Caki2 (cell line): ENCODE results near the gene RAB40C. TPM values are rescaled to one million over a fixed set of nuclear protein-coding genes. Genes with fewer than 3 reads are reported as not detected.

Source experiments
- DNase-seq: peaks from one replicate; pipeline ENCODE4 v3.0.0-alpha.2; 2015; ENCODE audit warnings: low read depth
- in situ Hi-C: cut with HindIII; loops from 2 replicates; pipeline ENCODE4 v1.10.0; 2016; ENCODE audit warnings: low sequenced_read_pairs, low pct_unique_long_range_greater_than_20kb, mixed read lengths
- total RNA-seq: library from RNA; depleted of rRNA; stranded (reverse); fragments of >200 nt; shearing (Covaris generic); gene quantifications from 2 replicates; pipeline ENCODE4 v1.2.3, GENCODE V29; 2014; ENCODE audit warnings: low replicate concordance

RAB40C gene
- total RNA-seq, 1 experiment from 2014 or later = 22.4 TPM

DNA sequence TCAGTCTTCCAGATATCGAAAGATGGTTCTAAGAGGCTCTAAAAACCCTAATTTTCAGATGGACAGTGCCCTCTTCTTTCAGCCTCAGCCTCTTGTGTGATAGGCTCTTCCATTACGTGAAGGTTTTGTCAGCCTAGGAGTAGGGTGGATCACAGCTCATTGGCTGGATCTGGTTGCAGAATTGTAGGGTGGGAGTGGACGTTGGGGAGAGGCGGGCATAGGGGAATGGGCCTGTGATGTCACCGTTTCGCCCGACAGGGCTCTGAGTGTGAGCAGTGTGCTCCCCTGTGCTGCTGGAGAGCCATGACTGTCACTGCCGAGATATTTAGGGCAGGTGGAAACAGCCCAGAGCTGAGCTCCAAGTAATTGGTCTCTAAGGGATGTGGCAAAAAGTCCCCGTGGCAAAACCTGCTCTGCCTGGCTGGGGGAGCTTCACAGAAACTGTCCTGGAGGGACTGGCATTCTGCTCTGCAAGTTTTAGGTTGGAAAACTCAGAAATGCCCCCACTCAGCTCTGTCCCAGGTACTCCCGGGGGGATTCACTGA lies 34.7 kb downstream of the RAB40C start:
- DNase-seq = no peak
- in situ Hi-C loops = no loop called here

DNA sequence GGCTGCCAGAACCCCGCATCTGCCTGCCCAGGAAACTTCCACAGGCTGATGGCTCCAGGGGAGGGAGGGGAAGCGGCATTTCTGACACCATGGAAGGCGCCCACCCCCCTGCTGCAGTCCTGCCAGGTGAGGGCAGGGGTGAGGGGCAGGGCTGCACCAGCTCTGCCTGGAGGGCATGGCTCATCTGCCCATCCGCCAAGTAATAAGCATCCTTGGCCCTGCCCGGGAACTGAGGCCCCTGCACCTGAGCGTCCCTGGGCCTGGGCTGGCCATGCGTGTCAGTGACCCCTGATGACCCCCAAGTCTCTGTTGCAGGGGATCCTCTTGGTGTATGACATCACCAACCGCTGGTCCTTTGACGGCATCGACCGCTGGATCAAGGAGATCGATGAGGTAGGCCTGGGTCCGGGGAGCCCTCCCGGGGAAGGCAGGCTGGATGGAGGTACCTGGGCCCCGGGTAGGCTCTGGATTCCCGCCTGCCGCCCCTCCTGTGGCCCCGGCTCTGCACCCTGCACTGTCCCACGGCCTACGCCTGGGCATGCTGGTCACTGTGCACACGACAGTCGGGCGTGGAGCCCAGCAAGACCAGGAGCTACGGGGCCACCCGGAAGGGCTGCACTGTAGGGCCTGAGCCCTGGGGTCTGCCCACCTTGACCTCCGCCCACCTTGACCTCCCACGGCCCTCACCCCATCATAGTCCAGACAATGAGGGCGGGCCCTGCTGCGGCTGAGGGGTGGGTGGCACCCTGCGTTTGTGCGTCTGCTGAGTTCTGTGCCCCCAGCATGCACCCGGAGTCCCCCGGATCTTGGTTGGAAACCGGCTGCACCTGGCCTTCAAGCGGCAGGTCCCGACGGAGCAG lies 35.5 kb downstream of the RAB40C start:
- DNase-seq = no peak

DNA sequence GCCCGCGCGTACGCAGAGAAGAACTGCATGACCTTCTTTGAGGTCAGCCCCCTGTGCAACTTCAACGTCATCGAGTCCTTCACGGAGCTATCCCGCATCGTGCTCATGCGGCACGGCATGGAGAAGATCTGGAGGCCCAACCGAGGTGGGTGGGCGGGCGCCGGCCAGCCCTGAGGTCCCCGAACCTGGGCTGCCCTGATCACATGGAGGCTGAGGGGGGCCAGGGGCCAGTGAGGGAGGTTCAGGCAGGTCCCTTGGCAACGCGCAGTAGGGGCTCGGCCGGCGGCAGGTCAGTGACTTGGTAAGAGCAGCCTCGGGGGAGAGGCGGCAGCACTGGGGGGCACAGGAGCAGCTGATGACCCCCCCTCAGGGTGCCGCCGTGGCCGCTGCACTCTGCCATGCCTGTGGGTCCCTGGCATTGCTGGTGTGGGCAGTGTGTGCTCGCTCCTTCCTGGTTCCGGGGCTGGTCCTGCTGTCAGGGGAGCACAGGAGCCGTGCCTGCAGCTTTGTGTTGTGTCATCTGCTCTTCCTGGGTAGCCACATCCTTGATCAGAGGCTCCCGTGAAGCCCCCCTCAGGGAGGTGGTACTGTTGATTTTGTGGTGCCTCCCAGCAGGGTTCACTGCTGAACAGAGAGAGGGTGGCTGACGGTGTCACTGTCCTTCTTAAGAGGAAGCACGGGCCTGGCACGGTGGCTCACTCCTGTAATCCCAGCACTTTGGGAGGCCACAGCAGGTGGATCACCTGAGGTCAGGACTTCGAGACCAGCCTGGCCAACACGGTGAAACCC lies 36.3 kb downstream of the RAB40C start:
- no peak for DNase-seq
- in situ Hi-C loops = no loop called here

More for the DNA sequence above, 35.5 kb downstream of the RAB40C start:
- in situ Hi-C loops = no loop called here

DNA sequence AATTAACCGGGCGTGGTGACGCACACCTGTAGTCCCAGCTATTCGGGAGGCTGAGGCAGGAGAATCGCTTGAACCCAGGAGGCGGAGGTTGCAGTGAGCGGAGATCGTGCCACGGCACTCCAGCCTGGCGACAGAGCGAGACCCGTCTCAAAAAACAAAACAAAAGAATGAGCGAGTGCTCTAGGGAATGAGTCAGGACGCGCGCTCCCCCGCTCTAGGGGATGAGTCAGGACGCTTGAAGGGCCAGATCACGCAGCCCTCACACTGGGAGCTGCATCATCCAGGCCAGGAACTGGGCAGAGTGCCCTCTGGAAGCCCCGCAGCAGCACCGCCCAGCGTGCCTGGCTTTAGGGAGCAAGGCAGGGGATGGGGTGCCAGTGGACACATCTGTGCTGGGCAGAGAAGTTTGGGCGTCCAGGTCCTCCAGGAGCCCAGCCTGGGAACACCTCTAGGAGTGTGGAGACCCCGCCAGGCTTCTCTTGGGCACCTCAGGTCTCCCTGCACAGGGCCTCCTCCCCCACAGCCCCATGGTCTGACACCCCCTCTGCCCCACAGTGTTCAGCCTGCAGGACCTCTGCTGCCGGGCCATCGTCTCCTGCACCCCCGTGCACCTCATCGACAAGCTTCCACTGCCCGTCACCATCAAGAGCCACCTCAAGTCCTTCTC lies 37.1 kb downstream of the RAB40C start:
- in situ Hi-C loops = no loop called here
- DNase-seq = peak; percentile 97

DNA sequence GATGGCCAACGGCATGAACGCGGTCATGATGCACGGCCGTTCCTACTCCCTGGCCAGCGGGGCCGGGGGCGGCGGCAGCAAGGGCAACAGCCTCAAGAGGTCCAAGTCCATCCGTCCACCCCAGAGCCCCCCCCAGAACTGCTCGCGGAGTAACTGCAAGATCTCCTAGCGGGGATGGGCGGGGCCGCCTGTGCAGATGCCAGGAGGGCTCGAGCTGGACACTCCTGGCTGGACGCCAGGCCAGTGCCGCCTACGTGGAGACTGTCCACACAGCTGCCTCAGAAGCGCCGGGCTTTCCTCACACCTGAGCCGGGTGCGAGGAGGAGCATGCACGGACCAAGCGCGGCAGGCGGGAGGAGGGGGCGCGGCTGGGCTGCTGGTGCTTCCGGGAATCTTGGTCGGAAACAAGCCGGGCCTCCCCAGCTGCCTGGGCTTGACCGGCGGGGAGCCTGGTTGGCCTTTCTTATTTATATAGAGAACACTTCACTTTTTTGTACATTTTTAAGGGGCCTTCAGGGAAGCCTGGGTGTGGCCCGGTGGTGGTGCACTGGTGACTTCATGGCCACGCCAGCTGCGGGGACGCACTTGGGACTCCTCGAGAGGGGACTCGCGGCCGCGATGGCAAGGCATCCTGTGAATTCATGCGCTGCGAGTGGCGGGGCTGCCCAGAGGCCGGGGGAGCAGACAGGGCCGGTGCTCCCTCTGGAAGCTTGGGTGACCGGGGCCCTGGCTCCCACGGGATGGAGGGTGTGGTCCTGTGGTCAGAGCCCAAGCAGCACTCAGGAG lies 37.8 kb downstream of the RAB40C start:
- in situ Hi-C loops = no loop called here
- DNase-seq = peak; percentile 98

DNA sequence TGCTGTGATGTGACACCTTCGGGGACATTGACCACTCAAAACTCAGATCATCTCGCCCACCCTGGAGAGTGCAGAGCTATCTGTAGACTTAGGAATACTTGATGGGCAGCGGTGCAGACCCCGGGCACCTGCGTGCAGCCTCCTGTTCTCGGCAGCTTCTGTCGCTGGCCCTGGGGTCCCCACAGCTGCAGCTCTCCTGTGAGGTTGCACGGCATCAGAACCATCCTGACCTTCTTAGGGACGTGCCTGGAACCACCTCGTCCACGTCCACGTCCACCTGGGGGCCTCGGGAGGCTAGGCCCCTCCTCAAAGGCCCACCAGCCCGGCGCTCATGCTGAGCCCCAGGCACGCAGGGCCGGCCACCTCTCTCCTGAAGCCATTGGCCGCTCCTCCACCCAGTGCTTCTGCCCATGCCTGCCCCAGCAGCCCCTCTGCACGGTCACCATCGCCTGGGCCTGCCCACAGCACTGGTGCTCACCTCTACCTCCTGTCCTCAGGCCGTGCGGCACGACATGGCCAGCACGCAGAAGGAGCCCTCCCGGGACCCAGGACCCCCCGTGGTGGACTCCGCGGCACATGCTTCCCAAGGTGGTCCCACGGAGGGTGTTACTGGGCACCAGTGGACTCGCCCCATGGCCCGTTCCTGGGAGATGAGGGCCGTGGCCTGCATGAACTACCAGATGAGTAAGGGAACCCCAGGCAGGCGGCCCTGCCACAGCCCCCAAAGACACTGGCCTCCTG lies 38.6 kb downstream of the RAB40C start:
- in situ Hi-C loops = no loop called here
- no peak for DNase-seq

DNA sequence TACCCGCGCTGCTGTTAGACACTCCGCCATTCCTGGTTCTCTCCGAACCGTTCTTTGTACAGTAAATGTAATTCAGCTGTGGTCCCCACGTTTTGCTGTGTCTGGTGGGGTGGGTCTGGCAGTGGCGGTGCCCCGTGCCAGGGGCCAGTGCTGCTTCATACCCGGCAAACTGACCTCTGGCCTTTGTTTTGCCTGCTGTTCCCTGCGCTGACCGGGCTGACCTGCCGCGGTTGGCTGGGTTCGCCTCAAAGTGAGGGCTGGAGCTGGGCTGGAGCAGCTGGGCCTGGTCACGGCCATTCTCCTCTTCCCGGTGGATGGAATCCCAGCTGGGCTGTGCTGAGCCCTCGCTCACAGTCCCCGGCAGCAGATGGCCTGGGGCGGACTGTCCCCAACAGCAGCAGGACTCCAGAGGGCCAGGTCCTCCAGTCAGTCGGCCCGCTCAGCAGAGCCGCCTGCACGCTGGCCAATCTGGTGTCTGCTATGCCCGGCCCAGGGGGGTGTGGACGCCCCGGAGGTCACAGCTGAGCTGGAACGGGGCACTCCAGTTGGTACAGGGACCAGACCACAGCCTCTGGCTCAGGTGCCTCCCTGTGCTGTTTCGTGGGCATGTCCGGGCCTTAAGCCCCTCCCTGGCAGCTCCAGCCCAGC lies 39.4 kb downstream of the RAB40C start:
- in situ Hi-C loops = no loop called here
- no peak for DNase-seq

DNA sequence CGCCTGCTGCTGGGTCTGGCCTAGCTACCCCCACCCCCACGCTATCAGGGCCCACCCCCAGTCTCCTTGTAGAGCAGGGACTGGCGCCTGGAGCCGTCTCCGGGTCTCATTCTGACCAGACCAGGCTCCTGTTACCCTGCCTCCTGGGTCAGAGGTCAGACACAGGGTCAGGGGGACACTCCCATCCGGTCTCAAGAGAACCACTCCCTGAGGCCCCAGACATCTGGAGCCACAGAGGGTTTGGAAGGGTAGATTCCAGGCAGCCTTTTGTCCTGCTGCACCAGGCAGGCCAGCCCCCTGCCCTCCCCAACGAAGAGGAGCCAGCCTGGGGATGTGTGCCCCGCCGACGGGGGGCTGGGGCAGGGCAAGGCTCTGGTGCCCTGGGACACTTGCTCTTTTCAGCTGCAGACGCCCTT lies 40.0 kb downstream of the RAB40C start:
- in situ Hi-C loops = no loop called here
- DNase-seq = no peak

DNA sequence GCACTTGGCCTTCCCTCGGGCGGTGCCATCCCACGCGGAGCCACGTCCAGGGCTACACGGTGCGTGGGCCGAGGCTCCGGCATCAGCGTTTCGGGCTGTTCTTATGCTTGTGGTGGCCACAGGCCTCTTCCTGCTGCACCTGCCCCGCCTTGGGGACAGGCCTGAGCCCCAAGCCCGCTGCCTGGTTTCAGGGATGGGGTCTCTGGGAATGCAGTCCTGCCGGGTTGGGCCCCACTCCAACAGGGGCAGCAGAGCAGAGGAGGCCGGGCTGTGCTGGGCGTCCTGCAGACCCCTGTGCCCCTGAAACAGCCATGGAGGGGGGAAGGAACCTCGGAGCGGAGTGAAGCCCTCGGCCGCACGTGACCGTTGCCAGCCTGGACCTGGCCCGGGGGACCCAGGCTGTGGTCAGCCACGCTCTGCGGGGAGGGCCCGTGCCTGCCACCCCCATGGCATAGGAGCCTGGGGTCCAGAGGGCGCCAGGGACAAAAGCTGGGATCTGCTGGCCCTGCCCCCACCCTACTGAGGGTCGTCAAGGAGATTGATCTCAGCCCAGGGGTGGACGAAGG lies 40.5 kb downstream of the RAB40C start:
- no peak for DNase-seq
- in situ Hi-C loops = no loop called here

DNA sequence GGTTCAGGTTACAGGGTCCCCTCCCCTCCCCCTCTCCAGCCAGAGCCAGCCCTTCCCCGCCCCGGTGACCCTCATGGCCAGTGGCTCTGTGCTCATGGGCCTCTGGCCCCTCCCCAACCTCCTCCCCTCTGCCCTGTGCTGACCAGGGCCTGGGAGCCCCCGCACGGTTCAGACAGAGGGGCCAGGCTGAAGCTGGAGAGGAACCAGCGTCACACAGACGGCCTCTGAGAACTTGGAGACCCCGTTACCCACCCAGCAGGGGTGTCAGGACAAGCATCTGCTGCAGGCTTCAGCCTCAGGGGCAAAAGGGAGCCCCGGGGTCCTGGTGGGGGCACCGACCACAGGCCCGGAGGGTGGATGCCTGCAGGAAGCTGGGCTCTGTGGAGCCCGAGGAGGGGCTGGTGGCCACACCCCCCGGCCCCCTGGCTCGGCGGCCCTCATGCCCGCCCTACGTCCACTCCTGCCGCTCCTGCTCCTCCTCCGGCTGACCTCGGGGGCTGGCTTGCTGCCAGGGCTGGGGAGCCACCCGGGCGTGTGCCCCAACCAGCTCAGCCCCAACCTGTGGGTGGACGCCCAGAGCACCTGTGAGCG lies 41.0 kb downstream of the RAB40C start, which contains the start of gene WFIKKN1:
Gene WFIKKN1 (plus strand): TSS at position 171 of the 591 bp plus-strand sequence. CDS start 269 bp downstream, at position 440.
- DNase-seq = no peak
- in situ Hi-C loops = no loop called here

DNA sequence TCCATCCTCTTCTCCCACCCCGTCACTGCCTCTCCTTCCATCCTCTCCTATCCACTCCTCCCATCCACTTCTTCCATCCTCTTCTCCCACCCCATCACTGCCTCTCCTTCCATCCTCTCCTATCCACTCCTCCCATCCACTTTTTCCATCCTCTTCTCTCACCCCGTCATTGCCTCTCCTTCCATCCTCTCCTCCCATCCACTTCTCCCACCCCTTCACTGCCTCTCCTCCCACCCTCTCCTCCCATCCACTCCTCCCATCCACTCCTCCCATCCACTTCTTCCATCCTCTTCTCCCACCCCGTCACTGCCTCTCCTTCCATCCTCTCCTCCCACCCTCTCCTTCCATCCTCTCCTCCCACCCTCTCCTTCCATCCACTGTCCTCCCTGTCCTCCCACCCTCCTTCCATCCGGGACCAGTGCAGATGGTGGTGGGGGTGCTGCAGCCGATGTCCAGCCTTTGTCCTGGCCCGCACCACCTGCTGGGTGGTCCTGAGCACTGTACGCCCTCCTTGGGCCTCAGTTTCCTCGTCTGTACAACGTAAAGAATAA lies 42.0 kb downstream of the RAB40C start:
- in situ Hi-C loops = no loop called here
- no peak for DNase-seq

DNA sequence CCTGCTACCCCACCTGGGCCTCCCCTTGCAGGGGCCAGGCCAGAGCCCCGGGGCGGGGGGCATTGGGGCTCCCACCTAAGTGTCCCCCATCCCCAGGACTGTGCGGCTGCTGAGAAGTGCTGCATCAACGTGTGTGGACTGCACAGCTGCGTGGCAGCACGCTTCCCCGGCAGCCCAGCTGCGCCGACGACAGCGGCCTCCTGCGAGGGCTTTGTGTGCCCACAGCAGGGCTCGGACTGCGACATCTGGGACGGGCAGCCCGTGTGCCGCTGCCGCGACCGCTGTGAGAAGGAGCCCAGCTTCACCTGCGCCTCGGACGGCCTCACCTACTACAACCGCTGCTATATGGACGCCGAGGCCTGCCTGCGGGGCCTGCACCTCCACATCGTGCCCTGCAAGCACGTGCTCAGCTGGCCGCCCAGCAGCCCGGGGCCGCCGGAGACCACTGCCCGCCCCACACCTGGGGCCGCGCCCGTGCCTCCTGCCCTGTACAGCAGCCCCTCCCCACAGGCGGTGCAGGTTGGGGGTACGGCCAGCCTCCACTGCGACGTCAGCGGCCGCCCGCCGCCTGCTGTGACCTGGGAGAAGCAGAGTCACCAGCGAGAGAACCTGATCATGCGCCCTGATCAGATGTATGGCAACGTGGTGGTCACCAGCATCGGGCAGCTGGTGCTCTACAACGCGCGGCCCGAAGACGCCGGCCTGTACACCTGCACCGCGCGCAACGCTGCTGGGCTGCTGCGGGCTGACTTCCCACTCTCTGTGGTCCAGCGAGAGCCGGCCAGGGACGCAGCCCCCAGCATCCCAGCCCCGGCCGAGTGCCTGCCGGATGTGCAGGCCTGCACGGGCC lies 42.8 kb downstream of the RAB40C start:
- DNase-seq = no peak
- in situ Hi-C loops = no loop called here

DNA sequence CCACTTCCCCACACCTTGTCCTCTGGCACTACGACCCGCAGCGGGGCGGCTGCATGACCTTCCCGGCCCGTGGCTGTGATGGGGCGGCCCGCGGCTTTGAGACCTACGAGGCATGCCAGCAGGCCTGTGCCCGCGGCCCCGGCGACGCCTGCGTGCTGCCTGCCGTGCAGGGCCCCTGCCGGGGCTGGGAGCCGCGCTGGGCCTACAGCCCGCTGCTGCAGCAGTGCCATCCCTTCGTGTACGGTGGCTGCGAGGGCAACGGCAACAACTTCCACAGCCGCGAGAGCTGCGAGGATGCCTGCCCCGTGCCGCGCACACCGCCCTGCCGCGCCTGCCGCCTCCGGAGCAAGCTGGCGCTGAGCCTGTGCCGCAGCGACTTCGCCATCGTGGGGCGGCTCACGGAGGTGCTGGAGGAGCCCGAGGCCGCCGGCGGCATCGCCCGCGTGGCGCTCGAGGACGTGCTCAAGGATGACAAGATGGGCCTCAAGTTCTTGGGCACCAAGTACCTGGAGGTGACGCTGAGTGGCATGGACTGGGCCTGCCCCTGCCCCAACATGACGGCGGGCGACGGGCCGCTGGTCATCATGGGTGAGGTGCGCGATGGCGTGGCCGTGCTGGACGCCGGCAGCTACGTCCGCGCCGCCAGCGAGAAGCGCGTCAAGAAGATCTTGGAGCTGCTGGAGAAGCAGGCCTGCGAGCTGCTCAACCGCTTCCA lies 43.6 kb downstream of the RAB40C start:
- no peak for DNase-seq
- in situ Hi-C loops = no loop called here

DNA sequence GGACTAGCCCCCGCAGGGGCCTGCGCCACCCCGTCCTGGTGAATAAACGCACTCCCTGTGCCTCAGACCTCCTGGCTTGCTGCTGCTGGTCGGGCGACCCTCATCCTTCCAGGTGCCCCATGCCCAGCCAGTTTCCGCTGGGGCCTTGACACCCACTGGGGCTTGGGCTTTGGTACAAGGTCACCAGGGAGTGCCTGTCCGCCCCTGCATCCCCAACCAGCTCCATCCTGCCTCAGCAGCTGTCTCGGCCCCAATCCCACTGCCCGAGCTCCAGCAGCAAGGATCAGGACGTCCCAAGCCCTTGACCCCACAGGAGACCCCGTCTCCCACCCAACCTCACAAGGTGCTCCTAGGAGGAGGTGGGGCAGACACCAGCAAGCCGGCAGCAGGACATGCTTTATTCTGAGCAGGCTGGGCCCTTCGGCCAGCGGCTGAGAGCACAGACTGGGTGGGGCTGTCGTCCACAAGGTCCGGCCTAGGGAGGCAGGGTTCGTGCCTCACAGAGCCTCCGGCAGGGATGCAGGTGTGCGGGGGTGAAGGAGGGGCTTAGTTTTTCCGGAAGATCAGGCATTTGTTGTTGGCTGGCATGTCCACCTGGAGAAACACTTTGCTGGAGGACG lies 44.3 kb downstream of the RAB40C start:
- in situ Hi-C loops = no loop called here

More for the DNA sequence above, 44.3 kb downstream of the RAB40C start:
- no peak for DNase-seq
